Stimulated activated CD4-positive, alpha-beta T cell treated with anti-CD3 and anti-CD28 coated beads, Interleukin-15, amount 100 ng/mL, for 24 hours (primary cell): ENCODE results near the gene ASH1L.
"Not testable (repeated sequence)": the region's sequence is repeated elsewhere in the genome, so short reads cannot be mapped to it uniquely, and the experiment has no call there.

ENCODE experiments used
- DNase-seq: peaks from one replicate; pipeline ENCODE4 v3.0.0-alpha.2; 2020

ASH1L gene

DNA sequence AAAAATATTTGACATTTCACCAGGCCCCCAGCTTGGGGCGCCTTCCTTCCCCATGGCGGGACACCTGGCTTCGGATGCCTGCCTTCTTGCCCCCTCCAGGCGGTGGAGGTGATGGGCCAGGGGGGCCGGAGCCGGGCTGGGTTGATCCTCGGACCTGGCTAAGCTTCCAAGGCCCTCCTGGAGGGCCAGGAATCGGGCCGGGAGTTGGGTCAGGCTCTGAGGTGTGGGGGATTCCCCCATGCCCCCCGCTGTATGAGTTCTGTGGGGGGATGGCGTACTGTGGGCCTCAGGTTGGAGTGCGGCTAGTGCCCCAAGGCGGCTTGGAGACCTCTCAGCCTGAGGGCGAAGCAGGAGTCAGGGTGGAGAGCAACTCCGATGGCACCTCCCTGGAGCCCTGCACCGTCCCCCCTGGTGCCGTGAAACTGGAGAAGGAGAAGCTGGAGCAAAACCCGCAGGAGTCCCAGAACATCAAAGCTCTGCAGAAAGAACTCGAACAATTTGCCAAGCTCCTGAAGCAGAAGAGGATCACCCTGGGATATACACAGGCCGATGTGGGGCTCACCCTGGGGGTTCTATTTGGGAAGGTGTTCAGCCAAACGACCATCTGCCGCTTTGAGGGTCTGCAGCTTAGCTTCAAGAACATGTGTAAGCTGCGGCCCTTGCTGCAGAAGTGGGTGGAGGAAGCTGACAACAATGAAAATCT is 129.3 kb downstream of the ASH1L start:
- DNase-seq = not testable (repeated sequence)

GRCh38 chr1:155424091-155424490 is 138.5 kb downstream of the ASH1L start:
- no peak for DNase-seq

- no peak for DNase-seq
These were observed 141.8 kb downstream of the ASH1L start for GRCh38 chr1:155420788-155421187.

GRCh38 chr1:155411840-155412239 is 150.8 kb downstream of the ASH1L start:
- not testable (repeated sequence) for DNase-seq

DNA sequence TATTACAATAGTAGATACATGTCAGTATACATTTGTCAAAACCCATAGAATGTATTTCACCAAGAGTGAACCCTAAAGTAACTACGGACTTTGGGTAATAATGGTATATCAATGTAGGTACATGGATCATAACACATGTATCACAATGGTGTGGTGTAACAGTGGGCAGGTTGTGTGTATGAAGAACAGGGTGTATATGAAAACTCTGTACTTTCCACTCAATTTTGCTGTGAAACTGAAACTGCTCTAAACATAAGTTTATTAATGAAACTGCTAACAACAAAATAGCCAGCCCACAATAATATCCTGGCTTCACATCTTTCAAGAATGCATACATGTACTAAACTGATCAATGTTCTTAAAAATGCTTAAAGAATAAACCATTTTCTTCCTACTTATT is 151.7 kb downstream of the ASH1L start:
- DNase-seq = no peak

GRCh38 chr1:155396874-155397476 is 165.6 kb downstream of the ASH1L start:
- no peak for DNase-seq

DNA sequence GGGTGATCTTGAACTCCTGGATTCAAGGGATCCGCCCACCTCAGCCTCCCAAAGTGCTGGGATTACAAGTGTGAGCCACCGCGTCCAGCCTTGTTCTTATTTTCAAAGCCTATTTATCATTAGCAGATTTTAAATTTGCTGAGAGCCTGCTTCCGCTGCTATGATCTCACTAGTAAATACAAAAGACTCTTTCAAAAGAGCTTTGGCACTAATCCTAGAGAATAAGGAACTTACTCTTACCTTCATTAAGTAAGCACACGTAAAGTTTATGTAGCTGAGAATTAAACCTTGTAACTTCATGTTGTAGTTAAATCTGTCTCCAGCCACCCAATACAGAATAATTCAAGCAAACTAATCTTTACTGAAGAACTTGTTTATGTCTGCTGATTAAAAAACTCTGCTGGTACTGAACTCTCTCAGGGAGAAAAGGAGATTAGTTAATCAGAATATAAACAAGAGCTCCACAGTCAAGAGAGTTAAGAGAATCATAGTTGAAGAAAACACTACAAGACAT is 169.6 kb downstream of the ASH1L start:
- no peak for DNase-seq

GRCh38 chr1:155389826-155390225 is 172.8 kb downstream of the ASH1L start:
- no peak for DNase-seq

DNA sequence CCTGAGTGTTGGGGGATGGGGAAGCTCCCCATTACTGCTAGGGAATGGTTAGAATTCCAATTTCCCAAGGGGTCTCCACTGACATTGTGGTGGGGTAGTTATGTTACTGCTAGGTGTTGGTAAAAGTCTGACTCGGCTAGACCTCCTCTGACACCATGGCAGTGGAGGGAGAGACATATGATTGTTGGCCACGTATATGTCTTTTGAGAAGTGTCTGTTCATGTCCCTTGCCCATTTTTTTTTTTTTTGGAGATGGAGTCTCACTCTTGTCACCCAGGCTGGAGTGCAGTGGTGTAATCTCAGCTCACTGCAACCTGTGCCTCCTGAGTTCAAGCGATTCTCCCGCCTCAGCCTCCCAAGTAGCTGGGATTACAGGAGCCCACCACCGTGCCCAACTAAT is 176.8 kb downstream of the ASH1L start:
- not testable (repeated sequence) for DNase-seq

- no peak for DNase-seq
These were observed 179.2 kb downstream of the ASH1L start for GRCh38 chr1:155383406-155383805.

DNA sequence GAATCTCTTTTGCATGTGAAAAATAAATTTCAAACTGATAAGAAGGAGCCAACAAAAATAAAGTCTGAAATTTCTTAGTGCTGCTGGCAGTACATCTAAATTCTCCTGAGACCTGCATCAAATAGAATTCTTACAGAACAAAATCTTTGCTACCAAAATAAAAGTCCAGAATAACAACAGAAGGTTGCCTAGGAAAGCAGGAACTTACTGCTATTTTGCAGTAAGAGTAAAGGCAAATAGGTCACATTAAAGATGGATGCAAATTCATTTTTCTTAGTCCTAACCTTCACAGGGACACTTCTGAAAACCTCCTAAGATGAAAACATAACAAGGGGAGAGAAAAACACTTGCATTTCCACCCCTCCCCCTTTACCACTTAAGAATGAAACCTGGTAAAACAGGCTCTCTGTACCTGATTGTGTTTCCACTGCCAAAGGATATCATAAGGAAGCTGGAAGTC is 182.9 kb downstream of the ASH1L start:
- no peak for DNase-seq

- DNase-seq = no peak
These were observed 183.4 kb downstream of the ASH1L start for GRCh38 chr1:155379180-155379579.

DNA sequence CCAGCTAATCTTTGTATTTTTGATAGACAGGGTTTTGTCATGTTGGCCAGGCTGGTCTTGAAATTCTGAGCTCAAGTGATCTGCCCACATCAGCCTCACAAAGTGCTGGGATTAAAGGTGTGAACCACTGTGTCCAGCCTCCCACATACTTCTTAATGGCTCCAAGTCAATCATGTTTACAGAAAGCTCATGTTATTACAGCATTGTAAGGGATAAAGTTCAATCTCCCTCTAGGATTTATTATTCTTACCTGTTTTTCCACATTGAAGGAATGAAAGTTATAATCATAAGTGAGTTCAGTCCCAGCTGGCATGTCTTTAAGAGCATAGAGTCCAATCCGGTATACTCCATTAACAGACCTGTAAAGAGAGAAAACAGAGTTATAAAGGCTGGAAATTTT is 202.6 kb downstream of the ASH1L start:
- DNase-seq = no peak

DNA sequence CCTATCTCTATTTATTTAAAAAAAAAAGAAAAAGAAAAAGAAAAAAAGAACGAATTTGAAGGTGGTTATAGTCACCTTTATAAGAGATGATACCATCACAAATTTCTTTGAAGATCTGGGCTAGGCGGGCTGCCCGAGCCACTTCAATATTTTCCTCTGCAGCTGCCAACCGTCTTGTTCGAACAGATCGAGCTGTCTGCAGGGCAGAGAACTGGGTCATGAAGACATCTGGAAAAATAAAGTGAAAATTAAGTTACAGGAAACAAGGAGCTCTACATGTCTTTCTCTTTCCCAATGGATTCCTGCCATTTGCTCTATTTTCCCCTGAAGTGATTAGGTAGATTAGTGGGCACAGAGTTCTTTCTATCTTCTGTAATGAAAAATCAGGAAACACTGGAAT is 210.0 kb downstream of the ASH1L start:
- no peak for DNase-seq

DNA sequence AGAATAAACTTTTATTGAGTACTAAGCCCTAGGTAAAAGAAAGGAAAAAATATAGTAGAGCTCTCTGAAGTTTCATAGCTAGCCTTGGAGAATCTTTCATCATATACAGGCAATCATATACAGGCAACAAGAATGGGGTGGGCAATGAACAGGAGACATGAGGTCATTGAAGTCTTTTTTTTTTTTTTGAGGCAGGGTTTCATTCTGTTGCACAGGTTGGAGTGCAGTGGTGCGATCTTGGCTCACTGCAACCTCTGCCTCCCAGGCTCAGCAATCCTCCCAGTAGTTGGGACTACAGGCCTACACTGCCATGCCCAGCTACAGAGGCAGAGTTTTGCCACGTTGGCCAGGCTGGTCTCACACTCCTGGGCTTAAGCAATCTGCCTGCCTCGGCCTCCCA is 219.8 kb downstream of the ASH1L start:
- DNase-seq = no peak

GRCh38 chr1:155339515-155340097 is 223.0 kb downstream of the ASH1L start:
- no peak for DNase-seq

- DNase-seq = no peak
These were observed 227.6 kb downstream of the ASH1L start for GRCh38 chr1:155334962-155335361.

GRCh38 chr1:155329980-155330598 is 232.5 kb downstream of the ASH1L start:
- DNase-seq = no peak

GRCh38 chr1:155328856-155329255 is 233.7 kb downstream of the ASH1L start:
- DNase-seq = not testable (repeated sequence)

GRCh38 chr1:155327981-155328380 is 234.6 kb downstream of the ASH1L start:
- DNase-seq = no peak

DNA sequence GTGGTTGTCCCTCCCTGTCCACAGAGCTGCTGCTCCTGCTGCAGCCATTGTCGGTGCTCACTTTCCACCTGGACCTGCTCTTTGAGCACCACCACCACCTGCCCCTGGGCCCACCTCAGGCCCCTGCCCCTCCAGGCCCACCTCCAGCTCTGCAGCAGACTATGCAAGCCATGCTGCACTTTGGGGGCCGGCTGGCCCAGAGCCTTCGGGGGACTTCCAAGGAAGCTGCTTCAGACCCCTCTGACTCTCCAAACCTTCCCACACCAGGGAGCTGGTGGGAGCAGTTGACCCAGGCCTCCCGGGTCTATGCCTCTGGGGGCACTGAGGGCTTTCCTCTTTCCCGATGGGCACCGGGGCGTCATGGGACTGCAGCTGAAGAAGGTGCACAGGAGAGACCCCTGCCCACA is 236.0 kb downstream of the ASH1L start:
- DNase-seq = no peak

GRCh38 chr1:155326020-155326526 is 236.5 kb downstream of the ASH1L start:
- no peak for DNase-seq

DNA sequence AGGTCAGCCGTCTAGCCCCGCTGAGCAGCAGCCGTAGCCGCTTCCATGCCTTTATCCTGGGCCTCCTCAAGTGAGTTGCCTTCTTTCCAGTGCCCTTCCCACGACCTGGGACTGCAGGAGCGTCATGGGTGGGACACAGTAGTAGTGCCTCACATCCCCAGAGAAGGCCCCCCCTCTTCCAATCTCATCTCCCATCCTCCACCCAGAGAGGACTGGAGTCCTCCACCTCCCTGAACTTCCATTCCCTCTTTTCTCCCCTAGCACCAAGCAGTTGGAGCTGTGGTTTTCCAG is 237.1 kb downstream of the ASH1L start:
- no peak for DNase-seq
